HepG2 (cell line): ENCODE data around the gene OTOG. TPM values are rescaled to one million over a fixed set of nuclear protein-coding genes. Genes with fewer than 3 reads are reported as not detected.
A peak's percentile ranks its signal among the peaks of the same experiment; 100 is the strongest.

Experiments used
- ATAC-seq: fragments of 200-7000 bp; cut with Tn5 transposase; 3 replicates; pipeline ENCODE4 v1.9.1; 2020; ENCODE audit warnings: mild to moderate bottlenecking, moderate library complexity
- BruUV-seq: library from RNA; stranded (reverse); fragments of 400-500 nt; replicated peaks from 2 replicates; lab custom pipeline; 2021; lab: Mats Ljungman, UMichigan
- CTCF ChIA-PET: fragments of 300-600 bp; formaldehyde crosslinking; extraction: SDS; loops from one replicate; lab custom pipeline; 2021; ENCODE audit warnings: low total read pairs, inconsistent platforms, low intra/inter-chr PET ratio; lab: Yijun Ruan, JAX
- POLR2A ChIA-PET: fragments of 350-600 bp; sonication (Branson Sonifier 250); formaldehyde crosslinking; loops from one replicate; lab custom pipeline; 2020; ENCODE audit warnings: antibody characterized with exemption, inconsistent platforms; lab: Yijun Ruan, JAX
- DNase-seq: peaks from one replicate; pipeline ENCODE4 v3.0.0-alpha.2; 2015; ENCODE audit warnings: low spot score
- FAIRE-seq: peaks from 3 replicates; lab custom pipeline; 2011; peaks lifted over from hg19 to GRCh38; lab: Jason Lieb, UNC
- H2AFZ ChIP-seq: one replicate; pipeline ENCODE4 v1.6.1; 2011; ENCODE audit warnings: low read length, inconsistent platforms
- H3K27ac ChIP-seq: fragments of 300-600 bp; 3 replicates; pipeline ENCODE4 v1.8.0; 2011; ENCODE audit warnings: mixed run types, mild to moderate bottlenecking, mixed read lengths, low read length, inconsistent platforms; ENCODE audit not compliant: insufficient read depth; ENCODE audit errors: extremely low read length
- H3K27me3 ChIP-seq, 2 experiments: fragments of 200-600 bp in 1 of 2; 2 replicates in 1 of 2; 3 replicates in 1 of 2; pipeline versions ENCODE4 v1.6.0 to v1.8.0; 2011; ENCODE audit warnings: low read length in 2 of 2, mild to moderate bottlenecking in 2 of 2, moderate library complexity in 2 of 2, inconsistent platforms in 1 of 2; ENCODE audit not compliant: insufficient read depth in 2 of 2, control insufficient read depth in 1 of 2
- H3K36me3 ChIP-seq, 2 experiments: fragments of 200-600 bp in 1 of 2; replicated peaks in 1 of 2; 2 replicates in 1 of 2; 3 replicates in 1 of 2; pipeline versions ENCODE4 v1.5.1 to v1.8.0; 2011; ENCODE audit warnings: low read length in 2 of 2, inconsistent platforms in 1 of 2; ENCODE audit not compliant: insufficient read depth in 2 of 2, control insufficient read depth in 1 of 2
- H3K4me1 ChIP-seq: 2 replicates; pipeline ENCODE4 v1.5.1; 2012; ENCODE audit warnings: low read length, inconsistent platforms; ENCODE audit not compliant: insufficient read depth
- H3K4me2 ChIP-seq: 2 replicates; pipeline ENCODE4 v1.6.0; 2011; ENCODE audit warnings: low read depth, low read length, inconsistent platforms
- H3K4me3 ChIP-seq, 3 experiments: fragments of 200-600 bp in 1 of 3; sonication (generic), shearing (Covaris generic) in 1 of 3; replicated peaks in 1 of 3; 2 replicates each; pipeline ENCODE4 v1.5.1; 2011 to 2016; ENCODE audit warnings: low read length in 3 of 3, inconsistent platforms in 2 of 3, low read depth in 2 of 3, mild to moderate bottlenecking in 2 of 3, control low read depth in 1 of 3, mixed read lengths in 1 of 3; ENCODE audit not compliant: insufficient read depth in 1 of 3
- H3K79me2 ChIP-seq: one replicate; pipeline ENCODE4 v1.6.1; 2011; ENCODE audit warnings: low read length, inconsistent platforms; ENCODE audit not compliant: insufficient read depth
- H3K9ac ChIP-seq: 2 replicates; pipeline ENCODE4 v1.6.0; 2011; ENCODE audit warnings: mild to moderate bottlenecking, low read depth, low read length, inconsistent platforms; ENCODE audit not compliant: insufficient read depth
- H3K9me3 ChIP-seq: 2 replicates; pipeline ENCODE4 v1.5.1; 2012; ENCODE audit warnings: mild to moderate bottlenecking, low read length
- H4K20me1 ChIP-seq: 2 replicates; pipeline ENCODE4 v1.6.0; 2011; ENCODE audit warnings: inconsistent platforms, mild to moderate bottlenecking, low read length, moderate library complexity; ENCODE audit not compliant: insufficient read depth
- CCAR2 ChIP-seq: fragments of 200-400 bp; formaldehyde crosslinking; optimal IDR thresholded peaks from 2 replicates; pipeline ENCODE3; 2018; ENCODE audit warnings: low read depth, mild to moderate bottlenecking, low read length, moderate library complexity
- ZNF572 ChIP-seq: sonication (generic); formaldehyde crosslinking; IDR thresholded peaks from 2 replicates; pipeline ENCODE4 v1.5.1; 2020; ENCODE audit warnings: mild to moderate bottlenecking, missing genetic modification reagents
- ZNF619 ChIP-seq: sonication (generic); formaldehyde crosslinking; IDR thresholded peaks from 2 replicates; pipeline ENCODE4 v1.4.0; 2020; ENCODE audit warnings: mild to moderate bottlenecking, missing genetic modification reagents
- ZNF629 ChIP-seq: sonication (generic); formaldehyde crosslinking; conservative IDR thresholded peaks from 2 replicates; pipeline ENCODE4 v1.5.0; 2020; ENCODE audit warnings: missing genetic modification reagents
- WGBS: methylation state at CpG from one replicate; pipeline ENCODE4 v1.1.6; 2017; ENCODE audit warnings: low lambda C conversion rate; 5-methylcytosine and 5-hydroxymethylcytosine counted together
- in situ Hi-C: cut with HindIII; loops from 2 replicates; pipeline ENCODE4 v1.10.0; 2017; ENCODE audit warnings: low pct_unique_long_range_greater_than_20kb; ENCODE audit not compliant: extremely low pct_ligation_motif_present
- intact Hi-C: fragments of 100-400 bp; cut with micrococcal nuclease; formaldehyde crosslinking; loops from one replicate; pipeline ENCODE4 v1.10.0; 2022; ENCODE audit not compliant: unreplicated experiment
- polyA plus RNA-seq, 8 experiments: library from polyadenylated mRNA; depleted of rRNA in 3 of 8; stranded (reverse) in 7 of 8; unstranded in 1 of 8; fragments of >200 nt; fragmentation: Illumina TruSeq in 4 of 8; extraction: Trizol in 4 of 8; gene quantifications; 2 replicates each; pipeline versions ENCODE4 v1.2.1 to v1.2.3, GENCODE V29; 2011 to 2016; ENCODE audit warnings: low read depth in 4 of 8, missing spikeins in 1 of 8, mixed read lengths in 1 of 8; ENCODE audit not compliant: insufficient read depth in 1 of 8
- total RNA-seq, 5 experiments: library from RNA; depleted of rRNA; stranded (reverse); fragments of >200 nt; fragmentation: Illumina TruSeq; extraction: Trizol; gene quantifications; 2 replicates each; pipeline ENCODE4 v1.2.3, GENCODE V29; 2016; ENCODE audit warnings: low read depth in 1 of 5
- TF ChIP-seq, protein P1 (sequence below): sonication (generic); formaldehyde crosslinking; IDR thresholded peaks from 2 replicates; pipeline ENCODE4 v1.5.0; 2020; ENCODE audit warnings: mild to moderate bottlenecking, missing genetic modification reagents, borderline replicate concordance

The OTOG gene
- total and polyA plus RNA-seq, 2 of the 13 experiments (the other 11 are each of a cell fraction or from before 2014, with no cell fraction given) = not detected

DNA sequence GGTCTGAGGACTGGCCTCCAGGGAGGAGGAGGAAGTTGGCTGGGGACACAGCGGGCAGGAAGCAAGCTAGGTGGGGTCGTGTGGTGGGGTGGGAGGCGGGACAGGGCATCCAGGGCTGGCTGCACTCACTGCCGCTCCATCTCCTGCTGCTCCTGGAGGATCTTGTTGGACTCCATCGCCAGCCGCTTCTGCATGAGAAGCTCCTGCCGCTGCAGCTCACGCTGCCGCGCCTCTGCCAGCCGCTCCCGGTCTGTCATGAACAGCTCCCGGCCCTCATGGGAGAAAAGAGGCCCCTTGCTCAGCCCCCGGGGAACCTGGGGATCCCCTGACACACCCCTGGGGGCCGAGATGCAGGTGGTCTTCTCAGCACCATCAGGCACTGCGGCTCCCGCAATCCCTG lies 24.4 kb upstream of the OTOG start (continued):
- TF ChIP-seq, protein P1, sequence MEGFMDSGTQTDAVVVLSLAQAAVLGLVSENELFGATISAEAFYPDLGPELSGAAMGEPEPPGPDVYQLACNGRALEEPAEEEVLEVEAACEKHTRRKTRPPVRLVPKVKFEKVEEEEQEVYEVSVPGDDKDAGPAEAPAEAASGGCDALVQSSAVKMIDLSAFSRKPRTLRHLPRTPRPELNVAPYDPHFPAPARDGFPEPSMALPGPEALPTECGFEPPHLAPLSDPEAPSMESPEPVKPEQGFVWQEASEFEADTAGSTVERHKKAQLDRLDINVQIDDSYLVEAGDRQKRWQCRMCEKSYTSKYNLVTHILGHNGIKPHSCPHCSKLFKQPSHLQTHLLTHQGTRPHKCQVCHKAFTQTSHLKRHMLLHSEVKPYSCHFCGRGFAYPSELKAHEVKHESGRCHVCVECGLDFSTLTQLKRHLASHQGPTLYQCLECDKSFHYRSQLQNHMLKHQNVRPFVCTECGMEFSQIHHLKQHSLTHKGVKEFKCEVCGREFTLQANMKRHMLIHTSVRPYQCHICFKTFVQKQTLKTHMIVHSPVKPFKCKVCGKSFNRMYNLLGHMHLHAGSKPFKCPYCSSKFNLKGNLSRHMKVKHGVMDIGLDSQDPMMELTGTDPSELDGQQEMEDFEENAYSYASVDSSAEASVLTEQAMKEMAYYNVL (CRISPR knock-in tag) = no peak
- TF ChIP-seq ZNF619 (CRISPR knock-in tag) = no peak

GRCh38 chr11:17524221-17524620 lies 22.8 kb upstream of the OTOG start:
- DNase-seq (no peak), ATAC-seq (no peak), FAIRE-seq (no peak)
- CTCF ChIA-PET = no interaction called here
- intact Hi-C loops = no loop called here
- H3K9ac ChIP-seq = no peak overlapping the region
- H3K36me3 ChIP-seq = no peaks in the 10 kb centered on the region
- no peak overlapping the region for H3K4me3 ChIP-seq
- TF ChIP-seq ZNF572 (CRISPR knock-in tag) = no peak
- H3K27me3 ChIP-seq = peaks cover 0 to 3% of the 10 kb centered on the region in 2 experiments; a peak in 2 of 5 replicates
- H3K27ac ChIP-seq = no peak overlapping the region
- in situ Hi-C loops = loop anchor here (25.0 kb wide), 1 partner anchor 287 kb away; no protein-coding TSS in a partner anchor
- 18% methylated on average over 3 of the region's 9 CpGs for WGBS
- H3K4me2 ChIP-seq = no peak overlapping the region
- H3K9me3 ChIP-seq = no peaks in the 10 kb centered on the region
- no peaks in the 10 kb centered on the region for H3K79me2 ChIP-seq
- no peaks in the 10 kb centered on the region for H3K4me1 ChIP-seq
- no peaks in the 10 kb centered on the region for H4K20me1 ChIP-seq
- H2AFZ ChIP-seq = no peak overlapping the region
- BruUV-seq = no TSS peak
- POLR2A ChIA-PET = no interaction called here

GRCh38 chr11:17525570-17525969 lies 21.5 kb upstream of the OTOG start:
- ChIA-PET POLR2A (no interaction called here), CTCF (no interaction called here)
- TF ChIP-seq ZNF629 (CRISPR knock-in tag) (peak; percentile 53; the same call in 1 of the 2 replicates), CCAR2 (no peak)
- no peaks in the 10 kb centered on the region for H3K9me3 ChIP-seq
- no peak overlapping the region for H3K9ac ChIP-seq
- no TSS peak for BruUV-seq
- no peak overlapping the region for H3K27ac ChIP-seq
- ATAC-seq (no peak), DNase-seq (no peak), FAIRE-seq (no peak)
- no peak overlapping the region for H3K4me2 ChIP-seq
- no peak overlapping the region for H3K4me3 ChIP-seq
- peaks cover 0 to 15% of the 10 kb centered on the region in 2 experiments; a peak in 4 of 5 replicates for H3K27me3 ChIP-seq
- no peaks in the 10 kb centered on the region for H3K79me2 ChIP-seq
- in situ Hi-C loops (no loop called here), intact Hi-C loops (no loop called here)
- no peak overlapping the region for H2AFZ ChIP-seq
- H3K36me3 ChIP-seq = no peaks in the 10 kb centered on the region
- peaks cover under 1% of the 10 kb centered on the region for H3K4me1 ChIP-seq
- H4K20me1 ChIP-seq = no peaks in the 10 kb centered on the region
- 3% methylated on average over 4 of the region's 4 CpGs for WGBS
